SH-SY5Y (cell line): ENCODE results near the gene APBA1.

Source experiments
- GATA2 ChIP-seq: IDR thresholded peaks from 2 replicates; pipeline ENCODE4 v1.6.1; 2011; ENCODE audit warnings: mild to moderate bottlenecking, low read depth, low read length
- GATA3 ChIP-seq: IDR thresholded peaks from 2 replicates; pipeline ENCODE4 v1.6.1; 2011; ENCODE audit warnings: low read depth, mild to moderate bottlenecking, low read length, moderate library complexity

DNA sequence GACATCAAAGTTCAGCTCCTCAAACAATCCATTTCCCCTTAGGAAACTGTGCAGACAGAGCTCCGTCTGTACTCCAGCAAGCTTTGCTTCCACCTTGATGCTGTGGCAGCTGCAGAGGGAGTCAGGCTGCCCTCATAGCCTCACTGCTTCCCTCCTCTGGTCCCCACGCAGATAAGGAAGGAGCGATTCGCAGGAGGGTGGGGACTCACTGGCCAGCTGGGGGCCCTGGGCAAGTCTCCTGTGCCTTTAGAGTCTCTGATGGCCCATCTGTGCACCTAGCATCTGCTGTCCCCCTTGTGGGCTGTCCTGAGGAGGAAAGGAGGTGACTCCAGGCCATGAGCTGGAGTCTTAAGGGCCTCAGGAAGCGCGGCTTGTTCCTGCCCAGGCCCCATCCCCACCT, 225.7 kb downstream of the APBA1 start:
- no peak for TF ChIP-seq GATA3
- TF ChIP-seq GATA2, result no peak
